GM23338 (cell line): Measurements from ENCODE around the gene MED20. TPM values are rescaled to one million over a fixed set of nuclear protein-coding genes. Genes with fewer than 3 reads are reported as not detected.

Experiments used
- ATAC-seq: fragments of 200-7000 bp; cut with Tn5 transposase; 3 replicates; pipeline ENCODE4 v1.9.1; 2020
- DNase-seq: peaks from one replicate; pipeline ENCODE4 v3.0.0-alpha.2; 2015; ENCODE audit warnings: low spot score
- H2AFZ ChIP-seq: fragments of 200-600 bp; sonication (generic); 2 replicates; pipeline ENCODE4 v1.8.0; 2016; ENCODE audit warnings: antibody characterized with exemption, mild to moderate bottlenecking, moderate library complexity
- H3F3A ChIP-seq: fragments of 200-600 bp; sonication (generic); replicated peaks from 2 replicates; pipeline ENCODE4 v1.8.0; 2017; ENCODE audit warnings: antibody characterized with exemption, mixed run types, low read depth
- H3K27ac ChIP-seq: fragments of 200-600 bp; sonication (generic); 2 replicates; pipeline ENCODE4 v1.6.1; 2016; ENCODE audit warnings: low read depth
- H3K27me3 ChIP-seq: fragments of 200-600 bp; sonication (generic); 2 replicates; pipeline ENCODE4 v1.8.0; 2016; ENCODE audit warnings: mild to moderate bottlenecking, mixed run types, moderate library complexity; ENCODE audit not compliant: insufficient read depth
- H3K36me3 ChIP-seq: fragments of 200-600 bp; sonication (generic); 2 replicates; pipeline ENCODE4 v1.8.0; 2016; ENCODE audit warnings: mild to moderate bottlenecking; ENCODE audit not compliant: insufficient read depth
- H3K4me1 ChIP-seq: fragments of 200-600 bp; sonication (generic); 2 replicates; pipeline ENCODE4 v1.8.0; 2016; ENCODE audit warnings: mild to moderate bottlenecking, moderate library complexity; ENCODE audit not compliant: insufficient read depth
- H3K4me2 ChIP-seq: fragments of 200-600 bp; sonication (generic); 2 replicates; pipeline ENCODE4 v1.7.1; 2017; ENCODE audit warnings: mixed run types
- H3K4me3 ChIP-seq: fragments of 200-600 bp; sonication (generic); 2 replicates; pipeline ENCODE4 v1.6.1; 2016; ENCODE audit warnings: mixed run types
- H3K79me2 ChIP-seq: fragments of 200-600 bp; sonication (generic); replicated peaks from 2 replicates; pipeline ENCODE4 v1.8.0; 2017; ENCODE audit warnings: mild to moderate bottlenecking; ENCODE audit not compliant: insufficient read depth
- H3K9me2 ChIP-seq: fragments of 200-600 bp; sonication (generic); 2 replicates; pipeline ENCODE4 v1.8.0; 2017; ENCODE audit not compliant: insufficient read depth
- H4K20me1 ChIP-seq: fragments of 200-600 bp; sonication (generic); replicated peaks from 2 replicates; pipeline ENCODE4 v1.8.0; 2017; ENCODE audit warnings: mild to moderate bottlenecking; ENCODE audit not compliant: insufficient read depth
- H3K27ac Mint-ChIP-seq: 2 replicates; pipeline ENCODE4 v1.8.0; 2020; ENCODE audit warnings: inconsistent platforms, mild to moderate bottlenecking, moderate library complexity, mixed read lengths
- H3K27me3 Mint-ChIP-seq: 3 replicates; pipeline ENCODE4 v1.8.0; 2022; ENCODE audit warnings: low read depth, mild to moderate bottlenecking, moderate library complexity, mixed read lengths, inconsistent platforms; ENCODE audit not compliant: insufficient read depth, poor library complexity
- H3K36me3 Mint-ChIP-seq: 3 replicates; pipeline ENCODE4 v1.8.0; 2021; ENCODE audit warnings: low read depth, mild to moderate bottlenecking, inconsistent platforms, moderate library complexity, mixed read lengths
- H3K4me1 Mint-ChIP-seq: 3 replicates; pipeline ENCODE4 v1.8.0; 2020; ENCODE audit warnings: mild to moderate bottlenecking, inconsistent platforms, mixed read lengths
- H3K4me3 Mint-ChIP-seq: 3 replicates; pipeline ENCODE4 v1.8.0; 2021; ENCODE audit warnings: moderate library complexity, mild to moderate bottlenecking, inconsistent platforms, mixed read lengths
- H3K9me3 Mint-ChIP-seq: 3 replicates; pipeline ENCODE4 v1.8.0; 2020; ENCODE audit warnings: moderate library complexity, mild to moderate bottlenecking, inconsistent platforms, mixed read lengths
- CREB1 ChIP-seq: fragments of 250-450 bp; sonication (Bioruptor Pico); IDR thresholded peaks from 2 replicates; pipeline ENCODE4 v1.5.0; 2020; ENCODE audit warnings: low read depth, mild to moderate bottlenecking, moderate library complexity
- CTCF ChIP-seq, 2 experiments: fragments of 200-600 bp in 1 of 2; sonication (generic) in 1 of 2; conservative IDR thresholded peaks; 2 replicates each; pipeline versions ENCODE4 v1.5.1 to v1.6.1; 2016 to 2017; ENCODE audit warnings: antibody characterized with exemption in 2 of 2, low read depth in 2 of 2, mild to moderate bottlenecking in 2 of 2, moderate library complexity in 1 of 2
- EZH2 ChIP-seq: fragments of 200-600 bp; sonication (generic); IDR thresholded peaks from one replicate; pipeline ENCODE4 v1.8.0; 2017; ENCODE audit warnings: antibody characterized with exemption, mild to moderate bottlenecking, low read depth; ENCODE audit not compliant: unreplicated experiment
- EZH2phosphoT487 ChIP-seq: fragments of 200-600 bp; sonication (generic); IDR thresholded peaks from one replicate; pipeline ENCODE4 v1.8.1; 2018; ENCODE audit warnings: antibody characterized with exemption; ENCODE audit not compliant: unreplicated experiment
- JUNB ChIP-seq: IDR thresholded peaks from one replicate; pipeline ENCODE4 v1.6.1; 2016; ENCODE audit warnings: antibody characterized with exemption; ENCODE audit not compliant: unreplicated experiment
- NANOG ChIP-seq: IDR thresholded peaks from 2 replicates; pipeline ENCODE4 v1.6.1; 2016; ENCODE audit warnings: antibody characterized with exemption, borderline replicate concordance
- POLR2AphosphoS5 ChIP-seq: IDR thresholded peaks from 2 replicates; pipeline ENCODE4 v1.6.1; 2016; ENCODE audit warnings: antibody characterized with exemption, low read depth
- STAT1 ChIP-seq: IDR thresholded peaks from one replicate; pipeline ENCODE4 v1.6.1; 2016; ENCODE audit warnings: antibody characterized with exemption; ENCODE audit not compliant: unreplicated experiment
- ZNF114 ChIP-seq: fragments of 250-450 bp; sonication (Bioruptor Pico); IDR thresholded peaks from 2 replicates; pipeline ENCODE4 v1.5.0; 2020; ENCODE audit warnings: mild to moderate bottlenecking, moderate library complexity
- ZNF331 ChIP-seq: fragments of 250-450 bp; sonication (Bioruptor Pico); IDR thresholded peaks from 2 replicates; pipeline ENCODE4 v1.5.0; 2020; ENCODE audit warnings: low read depth, mild to moderate bottlenecking, moderate library complexity
- ZNF462 ChIP-seq: fragments of 250-450 bp; sonication (Bioruptor Pico); IDR thresholded peaks from 2 replicates; pipeline ENCODE4 v1.5.0; 2020; ENCODE audit warnings: mild to moderate bottlenecking, moderate library complexity
- polyA plus RNA-seq: library from polyadenylated mRNA; unstranded; fragments of >200 nt; fragmentation: Nextera tagmentation; extraction: Ambion mirVana; gene quantifications from 2 replicates; pipeline ENCODE4 v1.2.1, GENCODE V29; 2016
- total RNA-seq: library from RNA; depleted of rRNA; stranded (reverse); fragments of >200 nt; shearing (Covaris generic); gene quantifications from 2 replicates; pipeline ENCODE4 v1.2.3, GENCODE V29; 2014
- TF ChIP-seq, protein P1 (sequence below): IDR thresholded peaks from one replicate; pipeline ENCODE4 v1.6.1; 2018; ENCODE audit warnings: antibody characterized with exemption; ENCODE audit not compliant: unreplicated experiment
- TF ChIP-seq, protein P2 (sequence below): IDR thresholded peaks from 2 replicates; pipeline ENCODE4 v1.6.1; 2016; ENCODE audit warnings: antibody characterized with exemption

MED20 gene
- total and polyA plus RNA-seq, 2 experiments from 2014 or later: 20.1 to 39.3 TPM

- Histone ChIP-seq H3K27ac (peak overlapping the region; percentile 87; the same call in 1 of the 2 replicates), H3F3A (peaks cover 39% of the 10 kb centered on the region), H3K9me2 (no peaks in the 10 kb centered on the region), H3K36me3 (no peaks in the 10 kb centered on the region; the same call in 1 of the 2 replicates), H3K4me2 (peak overlapping the region; percentile 99), H2AFZ (peak overlapping the region; percentile 83), H3K79me2 (0 out of 2 replicates have a peak, but pooled peaks cover 6% of the 10 kb centered on the region), H3K4me3 (peak overlapping the region; percentile 98), H3K4me1 (peaks cover 33% of the 10 kb centered on the region), H4K20me1 (peaks cover 9% of the 10 kb centered on the region; the same call in 1 of the 2 replicates), H3K27me3 (no peaks in the 10 kb centered on the region)
- H3K9me3 Mint-ChIP-seq: no peaks in the 10 kb centered on the region
- TF ChIP-seq ZNF331 (CRISPR knock-in tag) (no peak), POLR2AphosphoS5 (no peak), STAT1 (no peak), CTCF (conservative IDR thresholded peaks at IDR 0.05; ENCODE audit: low read depth in 2 of 2) (no peak), ZNF114 (CRISPR knock-in tag) (no peak), ZNF462 (CRISPR knock-in tag) (no peak), EZH2 (no peak), NANOG (no peak), EZH2phosphoT487 (no peak), CREB1 (CRISPR knock-in tag) (no peak), JUNB (no peak)
- TF ChIP-seq, protein P1, sequence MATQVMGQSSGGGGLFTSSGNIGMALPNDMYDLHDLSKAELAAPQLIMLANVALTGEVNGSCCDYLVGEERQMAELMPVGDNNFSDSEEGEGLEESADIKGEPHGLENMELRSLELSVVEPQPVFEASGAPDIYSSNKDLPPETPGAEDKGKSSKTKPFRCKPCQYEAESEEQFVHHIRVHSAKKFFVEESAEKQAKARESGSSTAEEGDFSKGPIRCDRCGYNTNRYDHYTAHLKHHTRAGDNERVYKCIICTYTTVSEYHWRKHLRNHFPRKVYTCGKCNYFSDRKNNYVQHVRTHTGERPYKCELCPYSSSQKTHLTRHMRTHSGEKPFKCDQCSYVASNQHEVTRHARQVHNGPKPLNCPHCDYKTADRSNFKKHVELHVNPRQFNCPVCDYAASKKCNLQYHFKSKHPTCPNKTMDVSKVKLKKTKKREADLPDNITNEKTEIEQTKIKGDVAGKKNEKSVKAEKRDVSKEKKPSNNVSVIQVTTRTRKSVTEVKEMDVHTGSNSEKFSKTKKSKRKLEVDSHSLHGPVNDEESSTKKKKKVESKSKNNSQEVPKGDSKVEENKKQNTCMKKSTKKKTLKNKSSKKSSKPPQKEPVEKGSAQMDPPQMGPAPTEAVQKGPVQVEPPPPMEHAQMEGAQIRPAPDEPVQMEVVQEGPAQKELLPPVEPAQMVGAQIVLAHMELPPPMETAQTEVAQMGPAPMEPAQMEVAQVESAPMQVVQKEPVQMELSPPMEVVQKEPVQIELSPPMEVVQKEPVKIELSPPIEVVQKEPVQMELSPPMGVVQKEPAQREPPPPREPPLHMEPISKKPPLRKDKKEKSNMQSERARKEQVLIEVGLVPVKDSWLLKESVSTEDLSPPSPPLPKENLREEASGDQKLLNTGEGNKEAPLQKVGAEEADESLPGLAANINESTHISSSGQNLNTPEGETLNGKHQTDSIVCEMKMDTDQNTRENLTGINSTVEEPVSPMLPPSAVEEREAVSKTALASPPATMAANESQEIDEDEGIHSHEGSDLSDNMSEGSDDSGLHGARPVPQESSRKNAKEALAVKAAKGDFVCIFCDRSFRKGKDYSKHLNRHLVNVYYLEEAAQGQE: no peak
- TF ChIP-seq, protein P2, sequence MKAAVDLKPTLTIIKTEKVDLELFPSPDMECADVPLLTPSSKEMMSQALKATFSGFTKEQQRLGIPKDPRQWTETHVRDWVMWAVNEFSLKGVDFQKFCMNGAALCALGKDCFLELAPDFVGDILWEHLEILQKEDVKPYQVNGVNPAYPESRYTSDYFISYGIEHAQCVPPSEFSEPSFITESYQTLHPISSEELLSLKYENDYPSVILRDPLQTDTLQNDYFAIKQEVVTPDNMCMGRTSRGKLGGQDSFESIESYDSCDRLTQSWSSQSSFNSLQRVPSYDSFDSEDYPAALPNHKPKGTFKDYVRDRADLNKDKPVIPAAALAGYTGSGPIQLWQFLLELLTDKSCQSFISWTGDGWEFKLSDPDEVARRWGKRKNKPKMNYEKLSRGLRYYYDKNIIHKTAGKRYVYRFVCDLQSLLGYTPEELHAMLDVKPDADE: no peak
- peak; percentile 9 for ATAC-seq
- H3K4me1 Mint-ChIP-seq: peaks cover 39% of the 10 kb centered on the region
- no peak overlapping the region; the same call in 1 of the 2 replicates for H3K27ac Mint-ChIP-seq
- H3K27me3 Mint-ChIP-seq: peaks cover 26% of the 10 kb centered on the region
- H3K36me3 Mint-ChIP-seq: peaks cover 12% of the 10 kb centered on the region
- peak; percentile 24 for DNase-seq
- H3K4me3 Mint-ChIP-seq: peak overlapping the region; percentile 91
Measured at GRCh38 chr6:41939848-41940758, 19.2 kb upstream of the MED20 start.
